B cell (primary cell): ENCODE data around the gene RENBP.

Experiments
- EZH2 ChIP-seq: IDR thresholded peaks from 2 replicates; pipeline ENCODE4 v1.6.1; 2012; ENCODE audit warnings: borderline replicate concordance, low read depth, mild to moderate bottlenecking, moderate library complexity, low read length; ENCODE audit not compliant: insufficient read depth, poor library complexity, severe bottlenecking
- TF ChIP-seq, protein P1 (sequence below): fragments of 200-600 bp; IDR thresholded peaks from one replicate; pipeline ENCODE4 v1.8.0; 2022; ENCODE audit warnings: antibody characterized with exemption, mild to moderate bottlenecking

GRCh38 chrX:153992180-153992579, 47.7 kb upstream of the RENBP start:
- TF ChIP-seq, protein P1, sequence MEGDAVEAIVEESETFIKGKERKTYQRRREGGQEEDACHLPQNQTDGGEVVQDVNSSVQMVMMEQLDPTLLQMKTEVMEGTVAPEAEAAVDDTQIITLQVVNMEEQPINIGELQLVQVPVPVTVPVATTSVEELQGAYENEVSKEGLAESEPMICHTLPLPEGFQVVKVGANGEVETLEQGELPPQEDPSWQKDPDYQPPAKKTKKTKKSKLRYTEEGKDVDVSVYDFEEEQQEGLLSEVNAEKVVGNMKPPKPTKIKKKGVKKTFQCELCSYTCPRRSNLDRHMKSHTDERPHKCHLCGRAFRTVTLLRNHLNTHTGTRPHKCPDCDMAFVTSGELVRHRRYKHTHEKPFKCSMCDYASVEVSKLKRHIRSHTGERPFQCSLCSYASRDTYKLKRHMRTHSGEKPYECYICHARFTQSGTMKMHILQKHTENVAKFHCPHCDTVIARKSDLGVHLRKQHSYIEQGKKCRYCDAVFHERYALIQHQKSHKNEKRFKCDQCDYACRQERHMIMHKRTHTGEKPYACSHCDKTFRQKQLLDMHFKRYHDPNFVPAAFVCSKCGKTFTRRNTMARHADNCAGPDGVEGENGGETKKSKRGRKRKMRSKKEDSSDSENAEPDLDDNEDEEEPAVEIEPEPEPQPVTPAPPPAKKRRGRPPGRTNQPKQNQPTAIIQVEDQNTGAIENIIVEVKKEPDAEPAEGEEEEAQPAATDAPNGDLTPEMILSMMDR = no peak
- no peak for TF ChIP-seq EZH2
